Raji (cell line): Measurements from ENCODE around the gene MAP2K3.

Experiments
- POLR2A ChIP-seq: IDR thresholded peaks from 2 replicates; pipeline ENCODE4 v1.6.1; 2011; ENCODE audit warnings: low read depth, low read length, control low read depth; ENCODE audit not compliant: insufficient read depth

Gene MAP2K3

GRCh38 chr17:21284319-21285163 is at the start of gene MAP2K3:
MAP2K3 (plus strand) TSS chr17:21284711; CDS start chr17:21284921, 210 bp downstream.
- peak; percentile 86 for TF ChIP-seq POLR2A

GRCh38 chr17:21235921-21236320 is 48.6 kb upstream of the MAP2K3 start:
- no peak for TF ChIP-seq POLR2A

GRCh38 chr17:21239680-21240368 is 44.7 kb upstream of the MAP2K3 start:
- TF ChIP-seq POLR2A: no peak

GRCh38 chr17:21240369-21241055 is 44.0 kb upstream of the MAP2K3 start:
- TF ChIP-seq POLR2A: no peak

- no peak for TF ChIP-seq POLR2A
Measured at GRCh38 chr17:21241564-21241963, 42.9 kb upstream of the MAP2K3 start.

GRCh38 chr17:21242026-21242697 is 42.3 kb upstream of the MAP2K3 start:
- no peak for TF ChIP-seq POLR2A

GRCh38 chr17:21242780-21243515 is 41.6 kb upstream of the MAP2K3 start:
- TF ChIP-seq POLR2A: no peak

- no peak for TF ChIP-seq POLR2A
Measured at GRCh38 chr17:21243516-21244303, 40.8 kb upstream of the MAP2K3 start.

- TF ChIP-seq POLR2A: no peak
Measured at GRCh38 chr17:21245639-21246084, 38.8 kb upstream of the MAP2K3 start.

GRCh38 chr17:21246698-21247097 is 37.8 kb upstream of the MAP2K3 start:
- TF ChIP-seq POLR2A: no peak

- TF ChIP-seq POLR2A: no peak
Measured at GRCh38 chr17:21247552-21248258, 36.8 kb upstream of the MAP2K3 start.

- TF ChIP-seq POLR2A: no peak
Measured at GRCh38 chr17:21248500-21248899, 36.0 kb upstream of the MAP2K3 start.
